Stimulated activated CD4-positive, alpha-beta T cell treated with anti-CD3 and anti-CD28 coated beads, Interleukin-15, amount 100 ng/mL, for 48 hours (primary cell): ENCODE data around the gene CCDC57.
"Not testable (repeated sequence)": the region's sequence is repeated elsewhere in the genome, so short reads cannot be mapped to it uniquely, and the experiment has no call there.

ENCODE experiments used
- DNase-seq, 2 donors: peaks; one replicate each; pipeline ENCODE4 v3.0.0-alpha.2; 2020; ENCODE audit warnings: low read depth in 2 of 2

Gene CCDC57

DNA sequence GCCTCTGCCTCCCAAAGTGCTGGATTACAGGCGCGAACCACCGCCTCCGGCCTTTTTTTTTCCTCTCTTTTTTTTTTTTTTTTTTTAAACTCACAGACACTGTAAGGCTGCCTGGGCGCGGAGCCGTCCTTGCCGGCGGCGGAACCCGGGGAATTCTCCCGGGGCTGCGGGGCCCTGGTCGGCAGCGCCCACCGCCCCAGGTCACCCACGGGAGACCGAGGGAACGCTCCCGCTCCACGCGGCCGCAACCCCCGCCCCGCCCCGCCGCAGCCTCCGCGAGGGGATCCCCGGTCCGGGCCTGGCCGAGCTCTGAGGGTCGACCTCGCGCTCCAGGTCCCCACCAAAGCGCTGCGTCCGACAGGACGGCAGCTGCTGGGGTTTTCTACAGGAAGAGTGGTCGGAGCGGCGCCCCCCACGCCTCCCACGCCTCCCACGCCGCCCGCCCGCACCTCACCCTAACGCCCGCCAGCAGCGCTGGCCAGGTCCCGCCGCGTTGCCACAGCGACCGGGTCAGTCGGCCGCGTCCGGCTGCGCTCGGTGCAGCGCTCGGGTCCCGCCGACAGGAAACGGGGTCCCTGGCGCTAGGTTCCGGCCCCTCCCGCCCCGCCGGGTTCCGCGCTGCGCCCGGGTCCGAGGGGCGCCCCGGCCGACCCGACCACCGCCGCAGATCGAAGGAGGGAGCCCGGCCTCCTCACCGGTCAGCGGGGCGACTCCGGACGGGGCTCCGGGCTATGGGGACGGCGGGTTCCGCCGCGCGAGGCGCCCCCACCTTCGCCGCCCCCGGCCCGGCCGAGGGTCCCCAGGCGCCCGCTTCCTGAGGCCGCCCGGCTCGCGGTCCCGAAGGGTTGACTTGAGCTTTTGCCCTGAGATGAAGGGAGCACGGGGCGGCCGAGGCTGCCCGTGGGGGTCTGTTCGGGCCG is at the start of gene CCDC57:
TSS of gene CCDC57 (minus strand) at position 512 of the 920 bp plus-strand sequence. CDS start 10,898 bp downstream, outside the sequence.
- DNase-seq, result peak; percentile 56 to 71

DNA sequence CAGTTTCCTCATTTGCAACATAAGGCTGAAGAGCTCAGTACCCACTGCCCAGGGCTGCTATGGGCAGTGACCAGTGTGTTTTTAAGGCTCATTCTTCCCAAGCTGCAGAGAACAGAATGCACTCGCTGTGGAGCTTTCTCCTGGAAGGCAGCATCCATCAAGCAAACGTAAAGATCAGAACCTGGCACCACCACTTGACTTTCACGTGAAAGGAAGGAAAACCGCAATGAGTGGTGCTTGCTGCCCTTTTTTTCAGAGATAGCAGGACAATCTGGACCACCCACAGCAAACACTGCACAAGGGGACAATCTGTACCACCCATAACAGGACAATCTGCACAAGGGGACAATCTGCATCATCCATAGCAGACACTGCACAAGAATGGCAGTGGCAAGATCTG is 49.7 kb upstream of the CCDC57 start:
- DNase-seq, result no peak

- not testable (repeated sequence) for DNase-seq
Measured at GRCh38 chr17:82259972-82260961, 47.6 kb upstream of the CCDC57 start.

GRCh38 chr17:82258555-82258954 is 45.9 kb upstream of the CCDC57 start:
- DNase-seq, result no peak

- no peak for DNase-seq
Measured at GRCh38 chr17:82257473-82257872, 44.8 kb upstream of the CCDC57 start.

GRCh38 chr17:82256242-82256885 is 43.7 kb upstream of the CCDC57 start:
- DNase-seq, result no peak

DNA sequence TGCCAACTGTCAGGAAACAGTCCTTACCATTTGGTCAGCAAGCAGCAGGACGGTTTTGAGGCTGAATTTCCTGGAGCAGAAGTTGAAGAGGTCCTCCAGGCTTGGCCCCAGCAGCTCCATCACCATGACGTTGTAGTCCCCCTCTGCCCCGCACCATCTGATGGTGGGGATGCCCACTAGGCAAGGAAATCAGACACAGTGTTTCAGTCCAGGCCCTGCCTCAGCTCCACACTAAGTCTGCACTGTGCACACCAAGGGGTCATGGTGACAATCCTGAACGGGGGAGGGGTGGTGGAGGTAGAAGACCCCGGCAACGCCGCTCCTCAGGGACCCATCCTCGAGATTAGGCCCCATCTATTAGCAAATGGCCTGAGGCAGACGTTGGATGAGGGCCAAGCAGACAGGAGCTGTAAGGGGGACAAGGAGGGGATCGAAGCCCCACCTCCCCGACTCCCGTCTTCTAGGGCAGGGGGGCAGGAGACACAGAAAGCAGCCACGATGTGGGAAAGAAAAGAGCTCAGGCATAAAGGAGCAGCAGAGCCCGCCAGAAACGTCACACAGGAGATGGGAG is 42.8 kb upstream of the CCDC57 start:
- DNase-seq, result no peak

- not testable (repeated sequence) for DNase-seq
Measured at GRCh38 chr17:82254746-82255145, 42.1 kb upstream of the CCDC57 start.

DNA sequence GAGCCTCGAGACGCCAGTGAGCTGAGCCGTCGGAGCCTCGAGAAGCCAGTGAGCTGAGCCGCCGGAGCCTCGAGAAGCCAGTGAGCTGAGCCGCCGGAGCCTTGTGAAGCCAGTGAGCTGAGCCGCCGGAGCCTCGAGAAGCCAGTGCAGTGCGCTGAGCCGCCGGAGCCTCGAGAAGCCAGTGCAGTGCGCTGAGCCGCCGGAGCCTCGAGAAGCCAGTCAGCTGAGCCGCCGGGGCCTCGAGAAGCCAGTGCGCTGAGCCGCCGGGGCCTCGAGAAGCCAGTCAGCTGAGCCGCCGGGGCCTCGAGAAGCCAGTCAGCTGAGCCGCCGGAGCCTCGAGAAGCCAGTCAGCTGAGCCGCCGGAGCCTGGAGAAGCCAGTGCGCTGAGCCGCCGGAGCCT is 41.5 kb upstream of the CCDC57 start:
- DNase-seq, result not testable (repeated sequence)

GRCh38 chr17:82253179-82253544 is 40.5 kb upstream of the CCDC57 start:
- no peak for DNase-seq

GRCh38 chr17:82252511-82253178 is 40.0 kb upstream of the CCDC57 start:
- no peak for DNase-seq

DNA sequence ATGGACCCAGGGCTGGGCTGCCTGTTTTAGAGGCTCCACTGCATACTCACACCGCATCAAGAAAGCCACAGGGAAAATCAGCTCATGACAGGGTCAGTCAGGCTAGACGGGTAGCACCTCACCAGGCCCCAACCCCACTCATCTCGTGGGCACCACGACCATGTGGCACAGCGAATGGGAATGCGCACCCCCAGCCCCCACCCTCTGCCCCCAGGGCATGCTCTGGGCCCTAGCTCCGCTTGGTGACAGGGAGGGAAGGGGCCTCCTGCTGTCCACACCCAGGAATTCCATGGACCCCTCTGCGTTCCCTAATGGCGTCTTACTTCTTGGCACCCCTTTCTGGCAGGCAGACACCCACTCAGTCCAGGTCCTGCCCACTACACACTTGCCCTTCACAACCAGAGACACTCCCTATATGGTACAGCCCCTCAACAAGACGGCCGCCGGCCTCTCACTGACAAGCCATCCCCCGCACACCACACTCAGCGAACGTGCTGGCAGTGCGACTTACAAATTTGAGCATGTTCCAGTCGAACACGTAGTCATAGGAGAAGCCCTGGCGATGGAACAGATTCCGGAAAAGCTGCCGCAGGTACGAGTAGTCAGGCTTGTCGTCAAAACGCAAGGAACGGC is 38.3 kb upstream of the CCDC57 start:
- DNase-seq, result no peak

- DNase-seq, result no peak
Measured at GRCh38 chr17:82249896-82250581, 37.4 kb upstream of the CCDC57 start.

GRCh38 chr17:82248815-82249674 is 36.4 kb upstream of the CCDC57 start:
- DNase-seq, result no peak

GRCh38 chr17:82247856-82248671 is 35.4 kb upstream of the CCDC57 start:
- no peak for DNase-seq

GRCh38 chr17:82247182-82247823 is 34.7 kb upstream of the CCDC57 start:
- DNase-seq, result no peak

DNA sequence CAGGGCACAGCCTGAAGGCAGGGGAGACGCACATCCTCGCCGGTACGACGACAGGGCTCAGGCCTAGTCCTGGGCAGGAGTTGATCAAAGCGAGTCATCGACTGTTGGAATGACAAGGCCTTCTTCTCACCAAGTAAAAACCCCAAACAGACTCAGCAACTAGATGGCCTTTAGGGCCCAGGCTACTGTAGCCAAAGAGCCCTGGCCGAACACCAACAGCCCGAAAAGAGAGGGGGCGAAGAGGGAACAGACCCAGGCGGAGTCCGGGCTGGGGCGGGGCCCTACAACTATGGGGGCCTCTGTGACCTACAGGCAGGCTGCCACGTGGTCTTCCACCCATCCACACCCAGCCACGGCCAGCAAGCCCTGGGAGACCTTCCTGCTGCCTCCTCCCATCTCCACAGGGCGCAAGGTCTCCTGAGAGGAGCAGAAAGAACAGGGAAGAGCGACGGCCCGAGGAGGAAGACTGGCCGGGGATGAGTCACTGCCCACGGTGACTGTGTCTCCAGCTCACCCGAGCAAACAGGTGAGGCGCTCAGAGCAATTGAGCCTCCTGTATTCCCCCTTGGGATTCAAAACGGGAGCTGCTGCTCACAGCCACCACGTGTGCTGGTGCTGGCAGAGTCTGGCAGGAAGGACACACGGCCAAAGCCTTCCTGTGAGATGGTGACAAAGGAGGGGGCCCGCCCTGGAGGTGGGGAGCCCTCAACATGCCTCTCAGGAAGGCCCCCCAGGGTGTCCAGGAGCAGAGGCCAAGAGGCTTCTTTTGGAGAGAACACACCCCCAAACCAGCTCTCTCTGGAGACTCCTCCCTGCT is 33.9 kb upstream of the CCDC57 start:
- DNase-seq, result no peak
